ENCODE results near the gene ZMIZ1. TPM values are rescaled to one million over a fixed set of nuclear protein-coding genes. Genes with fewer than 3 reads are reported as not detected.

Gene ZMIZ1
- total and polyA plus RNA-seq, 2 experiments from 2014 or later, result 9.2 to 30.9 TPM

DNA sequence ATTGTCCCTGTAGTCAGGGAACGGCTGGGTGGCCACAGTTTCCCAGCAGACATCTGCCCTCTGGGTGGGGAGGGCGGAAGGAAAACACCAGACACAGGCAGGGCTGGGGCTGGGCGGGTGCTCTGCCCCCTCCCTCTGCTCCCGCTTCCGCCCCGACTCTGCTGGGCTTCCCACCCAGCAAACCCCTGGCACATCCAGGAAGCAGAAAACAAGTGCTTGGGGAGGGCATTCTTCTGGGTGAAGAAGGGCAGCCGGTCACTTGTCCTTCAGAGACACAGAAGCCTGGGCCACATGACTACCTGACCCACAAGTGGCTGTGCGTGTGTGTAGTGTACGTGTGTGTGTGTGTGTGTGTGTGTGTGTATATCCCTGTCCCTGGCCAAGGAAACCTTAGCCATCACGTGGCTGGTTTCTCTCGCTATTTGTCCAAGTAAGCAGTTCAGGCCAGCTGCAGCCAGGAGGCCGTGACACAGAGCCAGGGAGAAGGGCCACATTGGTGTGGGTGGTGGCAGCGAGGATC, 77.9 kb downstream of the ZMIZ1 start:
- no peak for ATAC-seq

More for the DNA sequence above, 77.9 kb downstream of the ZMIZ1 start:
- Histone ChIP-seq H3K36me3 (ENCODE audit: insufficient read depth) (no peaks in the 10 kb centered on the region), H3K27ac (ENCODE audit: low read depth) (no peak overlapping the region), H3K4me3 (no peak overlapping the region), H3F3A (replicated peaks; ENCODE audit: low read depth) (no peaks in the 10 kb centered on the region), H3K9me2 (ENCODE audit: insufficient read depth) (no peaks in the 10 kb centered on the region), H3K4me2 (no peak overlapping the region), H4K20me1 (replicated peaks; ENCODE audit: insufficient read depth) (no peaks in the 10 kb centered on the region), H2AFZ (no peak overlapping the region), H3K27me3 (ENCODE audit: insufficient read depth) (no peaks in the 10 kb centered on the region), H3K79me2 (replicated peaks; ENCODE audit: insufficient read depth) (peaks cover 4% of the 10 kb centered on the region; the same call in 1 of the 2 replicates), H3K4me1 (ENCODE audit: insufficient read depth) (peaks cover 24% of the 10 kb centered on the region; the same call in 1 of the 2 replicates)
- Mint-ChIP-seq H3K9me3 (no peaks in the 10 kb centered on the region; the same call in 2 of the 3 replicates), H3K4me1 (peaks cover 45% of the 10 kb centered on the region), H3K27ac (peak overlapping the region; percentile 18; the same call in 1 of the 2 replicates), H3K36me3 (ENCODE audit: low read depth) (peaks cover 4% of the 10 kb centered on the region; the same call in 2 of the 3 replicates), H3K4me3 (no peak overlapping the region), H3K27me3 (ENCODE audit: insufficient read depth, low read depth, poor library complexity) (peaks cover 17% of the 10 kb centered on the region)
- TF ChIP-seq EZH2phosphoT487 (IDR thresholded peaks at IDR 0.05; ENCODE audit: unreplicated experiment), result no peak
- TF ChIP-seq CREB1 (CRISPR knock-in tag; IDR thresholded peaks at IDR 0.05; ENCODE audit: low read depth), result no peak
- no peak for TF ChIP-seq ZNF114 (CRISPR knock-in tag; IDR thresholded peaks at IDR 0.05)
- TF ChIP-seq NANOG (IDR thresholded peaks at IDR 0.05; ENCODE audit: borderline replicate concordance), result no peak
- TF ChIP-seq, protein P1, sequence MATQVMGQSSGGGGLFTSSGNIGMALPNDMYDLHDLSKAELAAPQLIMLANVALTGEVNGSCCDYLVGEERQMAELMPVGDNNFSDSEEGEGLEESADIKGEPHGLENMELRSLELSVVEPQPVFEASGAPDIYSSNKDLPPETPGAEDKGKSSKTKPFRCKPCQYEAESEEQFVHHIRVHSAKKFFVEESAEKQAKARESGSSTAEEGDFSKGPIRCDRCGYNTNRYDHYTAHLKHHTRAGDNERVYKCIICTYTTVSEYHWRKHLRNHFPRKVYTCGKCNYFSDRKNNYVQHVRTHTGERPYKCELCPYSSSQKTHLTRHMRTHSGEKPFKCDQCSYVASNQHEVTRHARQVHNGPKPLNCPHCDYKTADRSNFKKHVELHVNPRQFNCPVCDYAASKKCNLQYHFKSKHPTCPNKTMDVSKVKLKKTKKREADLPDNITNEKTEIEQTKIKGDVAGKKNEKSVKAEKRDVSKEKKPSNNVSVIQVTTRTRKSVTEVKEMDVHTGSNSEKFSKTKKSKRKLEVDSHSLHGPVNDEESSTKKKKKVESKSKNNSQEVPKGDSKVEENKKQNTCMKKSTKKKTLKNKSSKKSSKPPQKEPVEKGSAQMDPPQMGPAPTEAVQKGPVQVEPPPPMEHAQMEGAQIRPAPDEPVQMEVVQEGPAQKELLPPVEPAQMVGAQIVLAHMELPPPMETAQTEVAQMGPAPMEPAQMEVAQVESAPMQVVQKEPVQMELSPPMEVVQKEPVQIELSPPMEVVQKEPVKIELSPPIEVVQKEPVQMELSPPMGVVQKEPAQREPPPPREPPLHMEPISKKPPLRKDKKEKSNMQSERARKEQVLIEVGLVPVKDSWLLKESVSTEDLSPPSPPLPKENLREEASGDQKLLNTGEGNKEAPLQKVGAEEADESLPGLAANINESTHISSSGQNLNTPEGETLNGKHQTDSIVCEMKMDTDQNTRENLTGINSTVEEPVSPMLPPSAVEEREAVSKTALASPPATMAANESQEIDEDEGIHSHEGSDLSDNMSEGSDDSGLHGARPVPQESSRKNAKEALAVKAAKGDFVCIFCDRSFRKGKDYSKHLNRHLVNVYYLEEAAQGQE (IDR thresholded peaks at IDR 0.05; ENCODE audit: unreplicated experiment), result no peak
- TF ChIP-seq, protein P2, sequence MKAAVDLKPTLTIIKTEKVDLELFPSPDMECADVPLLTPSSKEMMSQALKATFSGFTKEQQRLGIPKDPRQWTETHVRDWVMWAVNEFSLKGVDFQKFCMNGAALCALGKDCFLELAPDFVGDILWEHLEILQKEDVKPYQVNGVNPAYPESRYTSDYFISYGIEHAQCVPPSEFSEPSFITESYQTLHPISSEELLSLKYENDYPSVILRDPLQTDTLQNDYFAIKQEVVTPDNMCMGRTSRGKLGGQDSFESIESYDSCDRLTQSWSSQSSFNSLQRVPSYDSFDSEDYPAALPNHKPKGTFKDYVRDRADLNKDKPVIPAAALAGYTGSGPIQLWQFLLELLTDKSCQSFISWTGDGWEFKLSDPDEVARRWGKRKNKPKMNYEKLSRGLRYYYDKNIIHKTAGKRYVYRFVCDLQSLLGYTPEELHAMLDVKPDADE (IDR thresholded peaks at IDR 0.05), result no peak
- no peak for TF ChIP-seq STAT1 (IDR thresholded peaks at IDR 0.05; ENCODE audit: unreplicated experiment)
- TF ChIP-seq ZNF331 (CRISPR knock-in tag; IDR thresholded peaks at IDR 0.05; ENCODE audit: low read depth), result no peak
- TF ChIP-seq EZH2 (IDR thresholded peaks at IDR 0.05; ENCODE audit: low read depth, unreplicated experiment), result no peak
- TF ChIP-seq, protein P3, sequence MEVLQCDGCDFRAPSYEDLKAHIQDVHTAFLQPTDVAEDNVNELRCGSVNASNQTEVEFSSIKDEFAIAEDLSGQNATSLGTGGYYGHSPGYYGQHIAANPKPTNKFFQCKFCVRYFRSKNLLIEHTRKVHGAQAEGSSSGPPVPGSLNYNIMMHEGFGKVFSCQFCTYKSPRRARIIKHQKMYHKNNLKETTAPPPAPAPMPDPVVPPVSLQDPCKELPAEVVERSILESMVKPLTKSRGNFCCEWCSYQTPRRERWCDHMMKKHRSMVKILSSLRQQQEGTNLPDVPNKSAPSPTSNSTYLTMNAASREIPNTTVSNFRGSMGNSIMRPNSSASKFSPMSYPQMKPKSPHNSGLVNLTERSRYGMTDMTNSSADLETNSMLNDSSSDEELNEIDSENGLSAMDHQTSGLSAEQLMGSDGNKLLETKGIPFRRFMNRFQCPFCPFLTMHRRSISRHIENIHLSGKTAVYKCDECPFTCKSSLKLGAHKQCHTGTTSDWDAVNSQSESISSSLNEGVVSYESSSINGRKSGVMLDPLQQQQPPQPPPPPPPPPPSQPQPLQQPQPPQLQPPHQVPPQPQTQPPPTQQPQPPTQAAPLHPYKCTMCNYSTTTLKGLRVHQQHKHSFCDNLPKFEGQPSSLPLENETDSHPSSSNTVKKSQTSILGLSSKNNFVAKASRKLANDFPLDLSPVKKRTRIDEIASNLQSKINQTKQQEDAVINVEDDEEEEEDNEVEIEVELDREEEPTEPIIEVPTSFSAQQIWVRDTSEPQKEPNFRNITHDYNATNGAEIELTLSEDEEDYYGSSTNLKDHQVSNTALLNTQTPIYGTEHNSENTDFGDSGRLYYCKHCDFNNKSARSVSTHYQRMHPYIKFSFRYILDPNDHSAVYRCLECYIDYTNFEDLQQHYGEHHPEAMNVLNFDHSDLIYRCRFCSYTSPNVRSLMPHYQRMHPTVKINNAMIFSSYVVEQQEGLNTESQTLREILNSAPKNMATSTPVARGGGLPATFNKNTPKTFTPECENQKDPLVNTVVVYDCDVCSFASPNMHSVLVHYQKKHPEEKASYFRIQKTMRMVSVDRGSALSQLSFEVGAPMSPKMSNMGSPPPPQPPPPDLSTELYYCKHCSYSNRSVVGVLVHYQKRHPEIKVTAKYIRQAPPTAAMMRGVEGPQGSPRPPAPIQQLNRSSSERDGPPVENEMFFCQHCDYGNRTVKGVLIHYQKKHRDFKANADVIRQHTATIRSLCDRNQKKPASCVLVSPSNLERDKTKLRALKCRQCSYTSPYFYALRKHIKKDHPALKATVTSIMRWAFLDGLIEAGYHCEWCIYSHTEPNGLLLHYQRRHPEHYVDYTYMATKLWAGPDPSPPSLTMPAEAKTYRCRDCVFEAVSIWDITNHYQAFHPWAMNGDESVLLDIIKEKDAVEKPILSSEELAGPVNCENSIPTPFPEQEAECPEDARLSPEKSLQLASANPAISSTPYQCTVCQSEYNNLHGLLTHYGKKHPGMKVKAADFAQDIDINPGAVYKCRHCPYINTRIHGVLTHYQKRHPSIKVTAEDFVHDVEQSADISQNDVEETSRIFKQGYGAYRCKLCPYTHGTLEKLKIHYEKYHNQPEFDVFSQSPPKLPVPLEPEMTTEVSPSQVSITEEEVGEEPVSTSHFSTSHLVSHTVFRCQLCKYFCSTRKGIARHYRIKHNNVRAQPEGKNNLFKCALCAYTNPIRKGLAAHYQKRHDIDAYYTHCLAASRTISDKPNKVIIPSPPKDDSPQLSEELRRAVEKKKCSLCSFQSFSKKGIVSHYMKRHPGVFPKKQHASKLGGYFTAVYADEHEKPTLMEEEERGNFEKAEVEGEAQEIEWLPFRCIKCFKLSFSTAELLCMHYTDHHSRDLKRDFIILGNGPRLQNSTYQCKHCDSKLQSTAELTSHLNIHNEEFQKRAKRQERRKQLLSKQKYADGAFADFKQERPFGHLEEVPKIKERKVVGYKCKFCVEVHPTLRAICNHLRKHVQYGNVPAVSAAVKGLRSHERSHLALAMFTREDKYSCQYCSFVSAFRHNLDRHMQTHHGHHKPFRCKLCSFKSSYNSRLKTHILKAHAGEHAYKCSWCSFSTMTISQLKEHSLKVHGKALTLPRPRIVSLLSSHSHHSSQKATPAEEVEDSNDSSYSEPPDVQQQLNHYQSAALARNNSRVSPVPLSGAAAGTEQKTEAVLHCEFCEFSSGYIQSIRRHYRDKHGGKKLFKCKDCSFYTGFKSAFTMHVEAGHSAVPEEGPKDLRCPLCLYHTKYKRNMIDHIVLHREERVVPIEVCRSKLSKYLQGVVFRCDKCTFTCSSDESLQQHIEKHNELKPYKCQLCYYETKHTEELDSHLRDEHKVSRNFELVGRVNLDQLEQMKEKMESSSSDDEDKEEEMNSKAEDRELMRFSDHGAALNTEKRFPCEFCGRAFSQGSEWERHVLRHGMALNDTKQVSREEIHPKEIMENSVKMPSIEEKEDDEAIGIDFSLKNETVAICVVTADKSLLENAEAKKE (CRISPR knock-in tag; IDR thresholded peaks at IDR 0.05), result no peak
- no peak for TF ChIP-seq JUNB (IDR thresholded peaks at IDR 0.05; ENCODE audit: unreplicated experiment)
- TF ChIP-seq, protein P4, sequence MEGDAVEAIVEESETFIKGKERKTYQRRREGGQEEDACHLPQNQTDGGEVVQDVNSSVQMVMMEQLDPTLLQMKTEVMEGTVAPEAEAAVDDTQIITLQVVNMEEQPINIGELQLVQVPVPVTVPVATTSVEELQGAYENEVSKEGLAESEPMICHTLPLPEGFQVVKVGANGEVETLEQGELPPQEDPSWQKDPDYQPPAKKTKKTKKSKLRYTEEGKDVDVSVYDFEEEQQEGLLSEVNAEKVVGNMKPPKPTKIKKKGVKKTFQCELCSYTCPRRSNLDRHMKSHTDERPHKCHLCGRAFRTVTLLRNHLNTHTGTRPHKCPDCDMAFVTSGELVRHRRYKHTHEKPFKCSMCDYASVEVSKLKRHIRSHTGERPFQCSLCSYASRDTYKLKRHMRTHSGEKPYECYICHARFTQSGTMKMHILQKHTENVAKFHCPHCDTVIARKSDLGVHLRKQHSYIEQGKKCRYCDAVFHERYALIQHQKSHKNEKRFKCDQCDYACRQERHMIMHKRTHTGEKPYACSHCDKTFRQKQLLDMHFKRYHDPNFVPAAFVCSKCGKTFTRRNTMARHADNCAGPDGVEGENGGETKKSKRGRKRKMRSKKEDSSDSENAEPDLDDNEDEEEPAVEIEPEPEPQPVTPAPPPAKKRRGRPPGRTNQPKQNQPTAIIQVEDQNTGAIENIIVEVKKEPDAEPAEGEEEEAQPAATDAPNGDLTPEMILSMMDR (conservative IDR thresholded peaks at IDR 0.05; ENCODE audit: low read depth in 2 of 2), result no peak
- no peak for TF ChIP-seq POLR2AphosphoS5 (IDR thresholded peaks at IDR 0.05; ENCODE audit: low read depth)
- DNase-seq (ENCODE audit: low spot score), result no peak

Data from GM23338 (cell line).